HCT116 (cell line): Measurements from ENCODE around the gene PROSER3. TPM values are rescaled to one million over a fixed set of nuclear protein-coding genes. Genes with fewer than 3 reads are reported as not detected.
A peak's percentile ranks its signal among the peaks of the same experiment; 100 is the strongest.

Experiments used
- ATAC-seq: fragments of 200-7000 bp; cut with Tn5 transposase; 2 replicates; pipeline ENCODE4 v1.9.1; 2020; ENCODE audit warnings: mild to moderate bottlenecking, moderate library complexity
- BruUV-seq: library from RNA; stranded (reverse); fragments of 400-500 nt; replicated peaks from 2 replicates; lab custom pipeline; 2021; lab: Mats Ljungman, UMichigan
- CTCF ChIA-PET: fragments of 300-600 bp; sonication (Branson Sonifier 250); formaldehyde crosslinking; loops from one replicate; lab custom pipeline; 2021; ENCODE audit warnings: antibody characterized with exemption; lab: Charles Lee
- POLR2A ChIA-PET: fragments of 300-600, 350-600 bp; sonication (Branson Sonifier 250); formaldehyde crosslinking; loops from one replicate; lab custom pipeline; 2021; ENCODE audit warnings: antibody characterized with exemption; lab: Charles Lee
- RAD21 ChIA-PET, 2 experiments: fragments of 300-600 bp; sonication (Branson Sonifier 250); formaldehyde crosslinking; loops; one replicate each; lab custom pipeline; 2023; ENCODE audit warnings: low total read pairs in 2 of 2; ENCODE audit not compliant: uncharacterized antibody in 2 of 2, unreplicated experiment in 2 of 2, low non-redundant PET in 1 of 2; lab: Charles Lee
- DNase-seq: peaks from one replicate; pipeline ENCODE4 v3.0.0-alpha.2; 2010; ENCODE audit warnings: low read depth, low spot score
- H2AFZ ChIP-seq: fragments of 200-600 bp; shearing (Covaris generic), sonication (generic); 2 replicates; pipeline ENCODE4 v1.6.1; 2017; ENCODE audit warnings: low read depth, mixed run types, mixed read lengths, antibody characterized with exemption, low read length; ENCODE audit not compliant: poor library complexity, severe bottlenecking
- H3K27ac ChIP-seq: 2 replicates; pipeline ENCODE4 v1.5.1; 2012; ENCODE audit warnings: low read depth, low read length
- H3K27me3 ChIP-seq: fragments of 200-600 bp; sonication (generic); 2 replicates; pipeline ENCODE4 v1.6.1; 2016; ENCODE audit warnings: mixed run types, low read length, mixed read lengths; ENCODE audit not compliant: insufficient read depth
- H3K36me3 ChIP-seq, 2 experiments: fragments of 200-500 bp in 1 of 2; fragments of 200-600 bp in 1 of 2; sonication (Bioruptor generic) in 1 of 2; sonication (generic) in 1 of 2; 2 replicates each; pipeline versions ENCODE4 v1.5.1 to v1.6.1; 2014 to 2016; ENCODE audit warnings: low read length in 2 of 2, inconsistent platforms in 1 of 2, mixed read lengths in 1 of 2, mixed run types in 1 of 2; ENCODE audit not compliant: insufficient read depth in 2 of 2, control insufficient read depth in 1 of 2
- H3K4me1 ChIP-seq, 2 experiments: fragments of 200-600 bp in 1 of 2; sonication (generic) in 1 of 2; 2 replicates each; pipeline versions ENCODE4 v1.5.1 to v1.6.1; 2012 to 2017; ENCODE audit warnings: low read length in 2 of 2, inconsistent platforms in 1 of 2, mild to moderate bottlenecking in 1 of 2, mixed read lengths in 1 of 2, mixed run types in 1 of 2, moderate library complexity in 1 of 2; ENCODE audit not compliant: insufficient read depth in 2 of 2, control insufficient read depth in 1 of 2
- H3K4me2 ChIP-seq: fragments of 200-600 bp; sonication (generic); 2 replicates; pipeline ENCODE4 v1.6.1; 2017; ENCODE audit warnings: mixed run types, low read length, mixed read lengths
- H3K4me3 ChIP-seq, 2 experiments: fragments of 200-600 bp in 1 of 2; sonication (generic) in 1 of 2; replicated peaks in 1 of 2; 2 replicates each; pipeline ENCODE4 v1.5.1; 2011 to 2016; ENCODE audit warnings: low read length in 2 of 2, control low read depth in 1 of 2, low read depth in 1 of 2, mild to moderate bottlenecking in 1 of 2, mixed read lengths in 1 of 2, mixed run types in 1 of 2
- H3K79me2 ChIP-seq: fragments of 200-600 bp; sonication (generic); 2 replicates; pipeline ENCODE4 v1.6.1; 2017; ENCODE audit warnings: mild to moderate bottlenecking, mixed run types, low read length, moderate library complexity, mixed read lengths; ENCODE audit not compliant: insufficient read depth
- H3K9ac ChIP-seq: fragments of 200-600 bp; sonication (generic); 2 replicates; pipeline ENCODE4 v1.6.1; 2016; ENCODE audit warnings: low read length, mixed read lengths
- H3K9me2 ChIP-seq: fragments of 200-600 bp; sonication (generic), shearing (Covaris generic); 2 replicates; pipeline ENCODE4 v1.6.1; 2017; ENCODE audit warnings: mixed run types, mild to moderate bottlenecking, moderate library complexity; ENCODE audit not compliant: insufficient read depth
- H3K9me3 ChIP-seq, 2 experiments: fragments of 200-500 bp in 1 of 2; fragments of 200-600 bp in 1 of 2; sonication (Bioruptor generic) in 1 of 2; sonication (generic) in 1 of 2; 2 replicates each; pipeline ENCODE4 v1.6.1; 2014 to 2017; ENCODE audit warnings: low read length in 2 of 2, mixed read lengths in 2 of 2, inconsistent platforms in 1 of 2, low read depth in 1 of 2, mild to moderate bottlenecking in 1 of 2, mixed run types in 1 of 2, moderate library complexity in 1 of 2; ENCODE audit not compliant: control insufficient read depth in 1 of 2, insufficient read depth in 1 of 2
- H4K20me1 ChIP-seq: fragments of 200-600 bp; sonication (generic), shearing (Covaris generic); 2 replicates; pipeline ENCODE4 v1.6.1; 2017; ENCODE audit warnings: mixed run types, mild to moderate bottlenecking, moderate library complexity; ENCODE audit not compliant: insufficient read depth
- ATF3 ChIP-seq: IDR thresholded peaks from 2 replicates; pipeline ENCODE4 v1.6.1; 2012
- CBX3 ChIP-seq: IDR thresholded peaks from 2 replicates; pipeline ENCODE4 v1.6.1; 2012; ENCODE audit warnings: low read depth
- CTCF ChIP-seq, 3 experiments: fragments of 200-600 bp in 1 of 3; sonication (generic) in 1 of 3; IDR thresholded peaks in 2 of 3; conservative IDR thresholded peaks in 1 of 3; 2 replicates each; pipeline ENCODE4 v1.5.1; 2012 to 2017; ENCODE audit warnings: low read depth in 2 of 3, low read length in 2 of 3, antibody characterized with exemption in 1 of 3, borderline replicate concordance in 1 of 3, control low read depth in 1 of 3, mild to moderate bottlenecking in 1 of 3, mixed read lengths in 1 of 3, mixed run types in 1 of 3, moderate library complexity in 1 of 3; ENCODE audit not compliant: insufficient read depth in 1 of 3
- EGR1 ChIP-seq: IDR thresholded peaks from 2 replicates; pipeline ENCODE4 v1.6.1; 2012; ENCODE audit warnings: low read depth
- ELF1 ChIP-seq: IDR thresholded peaks from 2 replicates; pipeline ENCODE4 v1.6.1; 2012; ENCODE audit warnings: low read depth, borderline replicate concordance
- EZH2 ChIP-seq: fragments of 200-600 bp; sonication (generic); IDR thresholded peaks from 2 replicates; pipeline ENCODE4 v1.6.1; 2017; ENCODE audit warnings: antibody characterized with exemption, mixed run types
- FOSL1 ChIP-seq: IDR thresholded peaks from 2 replicates; pipeline ENCODE4 v1.6.1; 2012; ENCODE audit warnings: low read depth
- MAX ChIP-seq: IDR thresholded peaks from 2 replicates; pipeline ENCODE4 v1.6.1; 2012
- POLR2A ChIP-seq: IDR thresholded peaks from 2 replicates; pipeline ENCODE4 v1.7.0; 2011; ENCODE audit warnings: borderline replicate concordance; ENCODE audit not compliant: insufficient read depth, insufficient read length; ENCODE audit errors: extremely low read depth
- RAD21 ChIP-seq: IDR thresholded peaks from 2 replicates; pipeline ENCODE4 v1.6.1; 2012; ENCODE audit warnings: low read depth, mild to moderate bottlenecking
- REST ChIP-seq: IDR thresholded peaks from 2 replicates; pipeline ENCODE4 v1.6.1; 2012; ENCODE audit warnings: low read depth
- SP1 ChIP-seq: IDR thresholded peaks from 2 replicates; pipeline ENCODE4 v1.6.1; 2012; ENCODE audit warnings: low read depth
- TCF7L2 ChIP-seq: IDR thresholded peaks from 2 replicates; pipeline ENCODE4 v1.7.0; 2011; ENCODE audit warnings: borderline replicate concordance, inconsistent platforms; ENCODE audit not compliant: insufficient read depth, insufficient read length; ENCODE audit errors: extremely low read depth
- ZFX ChIP-seq: fragments of 450-650 bp; IDR thresholded peaks from 2 replicates; pipeline ENCODE4 v1.6.1; 2017
- ZNF274 ChIP-seq: fragments of 200-500 bp; sonication (Bioruptor generic); IDR thresholded peaks from 2 replicates; pipeline ENCODE4 v1.6.1; 2014; ENCODE audit warnings: mild to moderate bottlenecking, low read depth, low read length, inconsistent platforms
- intact Hi-C: fragments of 100-400 bp; cut with micrococcal nuclease; formaldehyde crosslinking; loops from 2 replicates; pipeline ENCODE4 v1.10.0; 2022
- total RNA-seq: library from RNA; stranded (reverse); gene quantifications from one replicate; pipeline ENCODE4 v1.2.1, GENCODE V29; 2021; ENCODE audit not compliant: unreplicated experiment

Gene PROSER3
- total RNA-seq, 1 experiment from 2014 or later: 42.5 TPM

- intact Hi-C loops: loop anchor here (1.0 kb wide), 1 partner anchor 187 kb away; no protein-coding TSS in a partner anchor
- ChIA-PET RAD21 (interaction anchor here in 1 of 2 experiments (1.7 kb wide), 1 partner anchor 76 kb away, joined by 6 read pairs; no protein-coding TSS in a partner anchor), CTCF (interaction anchor here (2.2 kb wide), 1 partner anchor 76 kb away, joined by 6 read pairs; no protein-coding TSS in a partner anchor), POLR2A (interaction anchor here (1.3 to 1.7 kb wide), 2 partner anchors 14 to 17 kb away, joined by 3 to 4 read pairs; no protein-coding TSS in a partner anchor)
- no peaks in the 10 kb centered on the region; a peak in 2 of 4 replicates for H3K36me3 ChIP-seq
- peaks cover 29 to 42% of the 10 kb centered on the region in 2 experiments for H3K4me1 ChIP-seq
- peak overlapping the region; percentile 93 to 99 for H3K4me3 ChIP-seq
- no peaks in the 10 kb centered on the region for H3K27me3 ChIP-seq
- H3K79me2 ChIP-seq: peaks cover 15% of the 10 kb centered on the region
- no peaks in the 10 kb centered on the region for H3K9me3 ChIP-seq
- H2AFZ ChIP-seq: no peak overlapping the region
- H3K9ac ChIP-seq: no peak overlapping the region
- no peaks in the 10 kb centered on the region for H4K20me1 ChIP-seq
- BruUV-seq: no TSS peak
- no peak for DNase-seq
- no peak for ATAC-seq
- no peak for TF ChIP-seq EZH2
- no peak for TF ChIP-seq RAD21
- no peak for TF ChIP-seq EGR1
- no peak for TF ChIP-seq SP1
- TF ChIP-seq REST: no peak
- TF ChIP-seq TCF7L2: no peak
- no peak for TF ChIP-seq FOSL1
- TF ChIP-seq ATF3: no peak
- TF ChIP-seq POLR2A: no peak
- no peak for TF ChIP-seq ELF1
- no peak for TF ChIP-seq CTCF (IDR thresholded peaks at IDR 0.05 in 2 of 3, conservative IDR thresholded peaks at IDR 0.05 in 1 of 3; ENCODE audit: borderline replicate concordance in 1 of 3, insufficient read depth in 1 of 3, low read depth in 2 of 3, low read length in 2 of 3)
- TF ChIP-seq MAX: no peak
- no peak for TF ChIP-seq ZNF274
- TF ChIP-seq ZFX: no peak
- no peak for TF ChIP-seq CBX3
- no peaks in the 10 kb centered on the region for H3K9me2 ChIP-seq
- peak overlapping the region; percentile 99 for H3K4me2 ChIP-seq
- peak overlapping the region; percentile 78 for H3K27ac ChIP-seq
Observed at GRCh38 chr19:35743640-35744429, 14.1 kb upstream of the PROSER3 start.
